Psoas muscle (tissue), 8 donors: ENCODE data around the gene FKBP1A. TPM values are rescaled to one million over a fixed set of nuclear protein-coding genes. Genes with fewer than 3 reads are reported as not detected.

ENCODE experiments used
- ATAC-seq, 4 donors: fragments of 200-7000 bp; cut with Tn5 transposase; one replicate each; pipeline ENCODE4 v1.9.1; 2020; ENCODE audit warnings: moderate library complexity in 3 of 4, mild to moderate bottlenecking in 2 of 4
- DNase-seq, 2 donors: peaks; one replicate each; pipeline ENCODE4 v3.0.0-alpha.2; 2020
- H3K27ac ChIP-seq: fragments of 200-600 bp; one replicate; pipeline ENCODE4 v1.8.0; 2022
- H3K27me3 ChIP-seq, 3 donors: fragments of 200-600 bp in 1 of 3; one replicate each; pipeline versions ENCODE4 v1.6.1 to v1.8.0; 2013 to 2022; ENCODE audit warnings: low read length in 2 of 3, mild to moderate bottlenecking in 2 of 3, moderate library complexity in 1 of 3; ENCODE audit not compliant: insufficient read depth in 3 of 3
- H3K36me3 ChIP-seq, 2 donors: fragments of 200-600 bp in 1 of 2; one replicate each; pipeline versions ENCODE4 v1.6.1 to v1.8.0; 2013 to 2022; ENCODE audit warnings: low read depth in 1 of 2, mild to moderate bottlenecking in 1 of 2, moderate library complexity in 1 of 2; ENCODE audit not compliant: insufficient read depth in 1 of 2
- H3K4me1 ChIP-seq: fragments of 200-600 bp; one replicate; pipeline ENCODE4 v1.8.0; 2022
- H3K4me3 ChIP-seq: fragments of 200-600 bp; one replicate; pipeline ENCODE4 v1.8.0; 2022; ENCODE audit warnings: mild to moderate bottlenecking
- H3K9me3 ChIP-seq: fragments of 200-600 bp; one replicate; pipeline ENCODE4 v1.8.0; 2022
- CTCF ChIP-seq: fragments of 200-600 bp; IDR thresholded peaks from one replicate; pipeline ENCODE4 v1.8.0; 2022; ENCODE audit warnings: antibody characterized with exemption
- WGBS, 3 donors: extraction: QIAGEN DNeasy Blood & Tissue Kit; methylation state at CpG; one replicate each; pipeline versions ENCODE4 v1.1.6 to v1.1.7; 2013; 5-methylcytosine and 5-hydroxymethylcytosine counted together
- intact Hi-C, 2 donors: fragments of 100-400 bp; cut with DNase I; formaldehyde crosslinking; loops; one replicate each; pipeline versions ENCODE4 v1.11.0 to v1.14.2; 2022
- polyA plus RNA-seq, 3 donors: library from polyadenylated mRNA; stranded (reverse); fragments of 200-250 nt; gene quantifications; one replicate each; pipeline ENCODE4 v1.2.3, GENCODE V29; 2013
- total RNA-seq, 4 donors: library from RNA; stranded (reverse); fragmentation: NEBNext Ultra II Directional in 2 of 4; extraction: Animal tissue kit (Norgen Biotek cat#: 25700) in 2 of 4; gene quantifications; one replicate each; pipeline versions ENCODE4 v1.2.1 to v1.2.4, GENCODE V29; 2021 to 2023
- donor health status: healthy with polysubstance abuse.
- donor health status: DM: no; HTN: no; CAD: no; lungs with moderate emphysema.
- donor health status: Bipolar disorder and iron deficiency.
- donor health status: healthy.
- donor health status: DM: yes; HTN: yes; CAD: no.
- donor health status: DM: no; HTN: no; CAD: no.
- donor health status: DM: no; HTN: no; CAD: no.
- donor health status: DM: yes; HTN: yes; CAD: no.

Gene FKBP1A
- total and polyA plus RNA-seq, 7 donors = 78.4 to 503 (median 116) TPM

GRCh38 chr20:1427457-1428054 lies 34.7 kb upstream of the FKBP1A start:
- Histone ChIP-seq H3K36me3 (no peaks in the 10 kb centered on the region), H3K4me3 (no peak overlapping the region), H3K9me3 (no peaks in the 10 kb centered on the region), H3K4me1 (no peaks in the 10 kb centered on the region), H3K27ac (no peak overlapping the region), H3K27me3 (no peaks in the 10 kb centered on the region)
- no peak for ATAC-seq
- no peak for TF ChIP-seq CTCF
- no peak for DNase-seq
- 34 to 40% (median 36%) methylated on average over 3 of the region's 3 CpGs for WGBS, 3 donors
- intact Hi-C loops = no loop called here

GRCh38 chr20:1426231-1426849 lies 33.5 kb upstream of the FKBP1A start:
- no peak for DNase-seq
- no peak overlapping the region for H3K4me3 ChIP-seq
- ATAC-seq = no peak
- H3K4me1 ChIP-seq = no peaks in the 10 kb centered on the region
- TF ChIP-seq CTCF = no peak
- WGBS, 3 donors = 55 to 61% (median 61%) methylated on average over 4 of the region's 4 CpGs
- intact Hi-C loops = no loop called here
- no peaks in the 10 kb centered on the region for H3K36me3 ChIP-seq
- no peaks in the 10 kb centered on the region for H3K27me3 ChIP-seq
- H3K9me3 ChIP-seq = no peaks in the 10 kb centered on the region
- H3K27ac ChIP-seq = no peak overlapping the region

GRCh38 chr20:1424336-1424735 lies 31.5 kb upstream of the FKBP1A start:
- no peak for ATAC-seq
- DNase-seq = no peak
- Histone ChIP-seq H3K4me3 (no peak overlapping the region), H3K4me1 (no peaks in the 10 kb centered on the region), H3K27me3 (no peaks in the 10 kb centered on the region), H3K9me3 (peaks cover 9% of the 10 kb centered on the region), H3K36me3 (no peaks in the 10 kb centered on the region), H3K27ac (no peak overlapping the region)
- intact Hi-C loops = no loop called here
- WGBS, 3 donors = 68 to 77% (median 70%) methylated on average over 1 of the region's 1 CpG
- TF ChIP-seq CTCF = no peak

- H3K27me3 ChIP-seq = no peaks in the 10 kb centered on the region
- no peak for ATAC-seq
- H3K27ac ChIP-seq = no peak overlapping the region
- H3K9me3 ChIP-seq = peaks cover 9% of the 10 kb centered on the region
- no peaks in the 10 kb centered on the region for H3K36me3 ChIP-seq
- H3K4me1 ChIP-seq = no peaks in the 10 kb centered on the region
- no peak for DNase-seq
- no peak overlapping the region for H3K4me3 ChIP-seq
- no peak for TF ChIP-seq CTCF
- 36 to 41% (median 38%) methylated on average over 7 of the region's 7 CpGs for WGBS, 3 donors
- intact Hi-C loops = no loop called here
Measured at GRCh38 chr20:1423625-1424106, 30.8 kb upstream of the FKBP1A start.
